NCI-H187 treated with DMSO at 0.1 percent for 48 hours (cell line): ENCODE results near the gene ICAM4.
"Not testable (repeated sequence)": the region's sequence is repeated elsewhere in the genome, so short reads cannot be mapped to it uniquely, and the experiment has no call there.

Experiments
- DNase-seq: peaks from one replicate; lab custom pipeline; 2025; lab: John Stamatoyannopoulos, UW

The ICAM4 gene

DNA sequence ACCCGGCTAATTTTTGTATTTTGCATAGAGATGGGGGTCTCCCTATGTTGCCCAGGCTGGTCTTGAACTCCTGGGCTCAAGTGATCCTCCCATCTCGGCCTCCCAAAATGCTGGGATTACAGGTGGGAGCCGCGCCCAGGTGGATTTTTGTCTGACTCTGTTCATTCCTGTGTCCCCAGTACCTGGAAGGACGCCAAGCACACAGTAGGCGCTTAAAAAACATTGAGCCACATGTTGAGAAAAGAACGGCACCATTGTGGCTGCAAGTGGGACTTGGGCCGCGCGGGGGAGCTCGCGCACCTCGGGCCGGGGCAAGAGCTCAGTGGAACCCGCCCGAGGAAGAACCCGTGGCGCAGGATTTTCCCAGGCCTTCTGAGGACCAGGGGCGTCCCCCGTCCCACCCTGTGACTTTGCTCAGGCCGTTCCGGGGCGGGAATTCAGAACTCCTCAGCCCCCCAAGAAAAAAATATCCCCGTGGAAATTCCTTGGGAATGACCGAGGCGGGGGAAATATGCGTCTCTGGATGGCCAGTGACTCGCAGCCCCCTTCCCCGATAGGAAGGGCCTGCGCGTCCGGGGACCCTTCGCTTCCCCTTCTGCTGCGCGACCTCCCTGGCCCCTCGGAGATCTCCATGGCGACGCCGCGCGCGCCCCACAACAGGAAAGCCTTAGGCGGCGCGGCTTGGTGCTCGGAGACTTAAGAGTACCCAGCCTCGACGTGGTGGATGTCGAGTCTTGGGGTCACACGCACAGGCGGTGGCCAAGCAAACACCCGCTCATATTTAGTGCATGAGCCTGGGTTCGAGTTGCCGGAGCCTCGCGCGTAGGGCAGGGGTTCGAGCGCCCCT lies 17.2 kb upstream of the ICAM4 start:
- no peak for DNase-seq

- DNase-seq, result no peak
Measured at GRCh38 chr19:10270180-10270615, 16.6 kb upstream of the ICAM4 start.

GRCh38 chr19:10270616-10271394 lies 15.9 kb upstream of the ICAM4 start, which contains the start of gene ICAM1:
Gene ICAM1, plus strand, starts transcription at chr19:10271120. Its CDS starts 40 bp downstream, at chr19:10271160.
- no peak for DNase-seq

DNA sequence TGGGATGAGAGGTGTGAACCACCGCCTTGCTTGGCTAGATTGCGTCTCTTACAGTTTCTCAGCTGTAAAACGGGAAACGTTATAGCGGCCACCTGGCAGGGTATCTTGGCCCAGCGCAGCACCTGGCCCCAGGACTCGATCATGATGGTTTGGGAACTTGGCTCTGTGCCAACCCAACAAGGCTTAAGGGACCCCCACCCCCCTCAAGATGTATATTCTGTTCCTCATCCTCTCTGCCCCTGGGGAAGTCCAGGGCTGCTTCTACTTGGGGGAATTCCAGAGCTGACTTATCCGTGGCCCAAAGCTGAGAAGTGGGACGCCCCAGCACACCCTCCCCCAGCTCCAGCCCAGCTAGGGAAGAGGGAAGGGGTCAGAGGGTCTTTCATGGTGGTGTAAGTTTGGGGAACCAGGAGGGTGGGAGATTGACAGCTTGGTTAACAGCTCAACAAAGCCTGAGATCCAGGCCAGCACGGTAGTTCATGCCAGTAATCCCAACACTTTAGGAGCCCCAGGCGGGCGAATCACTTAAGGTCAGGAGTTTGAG lies 15.1 kb upstream of the ICAM4 start:
- DNase-seq, result no peak

DNA sequence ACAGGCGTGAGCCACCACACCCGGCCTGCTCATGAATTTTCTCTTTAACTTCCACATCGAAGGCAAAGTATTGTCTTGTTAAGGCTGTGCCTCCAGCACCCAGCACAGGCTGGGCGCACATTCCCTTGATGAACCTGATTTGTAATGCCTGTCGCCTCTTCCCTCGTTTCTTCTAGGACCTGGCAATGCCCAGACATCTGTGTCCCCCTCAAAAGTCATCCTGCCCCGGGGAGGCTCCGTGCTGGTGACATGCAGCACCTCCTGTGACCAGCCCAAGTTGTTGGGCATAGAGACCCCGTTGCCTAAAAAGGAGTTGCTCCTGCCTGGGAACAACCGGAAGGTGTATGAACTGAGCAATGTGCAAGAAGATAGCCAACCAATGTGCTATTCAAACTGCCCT lies 12.2 kb upstream of the ICAM4 start:
- DNase-seq, result no peak

DNA sequence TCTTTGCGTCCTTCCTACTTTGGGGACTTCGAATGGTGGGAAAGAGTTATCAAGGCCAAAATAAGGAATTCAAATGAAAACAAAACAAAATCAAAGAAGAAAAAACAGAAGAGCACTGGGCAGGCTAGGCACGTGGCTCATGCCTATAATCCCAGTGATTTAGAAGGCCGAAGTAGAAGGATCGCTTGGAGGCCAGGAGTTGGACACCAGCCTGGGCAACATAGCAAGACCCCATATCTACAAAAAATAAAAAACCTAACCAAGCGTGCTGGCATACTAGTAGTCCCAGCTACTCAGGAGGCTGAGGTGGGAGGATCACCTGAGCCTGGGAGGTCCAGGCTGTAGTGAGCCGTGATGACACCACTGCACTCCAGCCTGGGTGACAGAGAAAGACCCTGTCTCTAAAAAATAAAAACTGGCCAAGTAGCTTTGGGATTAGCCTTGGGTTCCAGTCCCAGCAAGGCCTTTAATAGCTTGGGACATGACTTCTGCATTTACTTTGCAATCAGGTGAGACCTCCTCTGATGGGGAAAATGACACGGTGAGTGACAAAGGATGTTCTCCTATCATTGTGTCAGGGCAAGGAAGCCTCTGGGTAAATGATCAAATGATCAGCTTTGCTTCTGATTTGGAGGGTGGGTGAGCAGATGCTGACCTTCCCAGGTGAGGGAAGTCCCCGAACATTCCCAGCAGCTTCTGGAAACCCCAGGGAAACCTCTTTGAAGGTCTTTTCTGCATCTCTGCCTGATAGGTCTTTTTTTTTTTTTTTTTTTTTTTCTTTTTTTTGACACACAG lies 8.8 kb upstream of the ICAM4 start:
- DNase-seq, result no peak

GRCh38 chr19:10278935-10279334 lies 7.8 kb upstream of the ICAM4 start:
- DNase-seq, result no peak

- DNase-seq, result no peak
Measured at GRCh38 chr19:10279737-10280442, 6.9 kb upstream of the ICAM4 start.

DNA sequence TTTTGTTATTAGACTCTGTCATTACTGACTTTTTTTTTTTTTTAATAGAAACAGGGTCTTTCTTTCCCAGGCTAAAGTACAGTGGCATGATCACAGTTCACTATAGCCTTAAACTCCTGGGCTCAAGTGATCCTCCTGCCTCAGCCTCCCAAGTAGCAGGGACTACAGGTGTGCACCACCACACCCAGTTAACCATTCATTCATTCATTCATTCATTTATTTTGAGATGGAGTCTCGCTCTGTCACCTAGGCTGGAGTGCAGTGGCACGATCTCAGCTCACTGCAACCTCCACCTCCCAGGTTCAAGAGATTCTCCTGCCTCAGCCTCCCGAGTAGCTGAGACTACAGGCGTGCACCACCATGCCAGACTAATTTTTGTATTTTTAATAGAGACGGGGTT lies 4.7 kb upstream of the ICAM4 start:
- DNase-seq, result not testable (repeated sequence)

DNA sequence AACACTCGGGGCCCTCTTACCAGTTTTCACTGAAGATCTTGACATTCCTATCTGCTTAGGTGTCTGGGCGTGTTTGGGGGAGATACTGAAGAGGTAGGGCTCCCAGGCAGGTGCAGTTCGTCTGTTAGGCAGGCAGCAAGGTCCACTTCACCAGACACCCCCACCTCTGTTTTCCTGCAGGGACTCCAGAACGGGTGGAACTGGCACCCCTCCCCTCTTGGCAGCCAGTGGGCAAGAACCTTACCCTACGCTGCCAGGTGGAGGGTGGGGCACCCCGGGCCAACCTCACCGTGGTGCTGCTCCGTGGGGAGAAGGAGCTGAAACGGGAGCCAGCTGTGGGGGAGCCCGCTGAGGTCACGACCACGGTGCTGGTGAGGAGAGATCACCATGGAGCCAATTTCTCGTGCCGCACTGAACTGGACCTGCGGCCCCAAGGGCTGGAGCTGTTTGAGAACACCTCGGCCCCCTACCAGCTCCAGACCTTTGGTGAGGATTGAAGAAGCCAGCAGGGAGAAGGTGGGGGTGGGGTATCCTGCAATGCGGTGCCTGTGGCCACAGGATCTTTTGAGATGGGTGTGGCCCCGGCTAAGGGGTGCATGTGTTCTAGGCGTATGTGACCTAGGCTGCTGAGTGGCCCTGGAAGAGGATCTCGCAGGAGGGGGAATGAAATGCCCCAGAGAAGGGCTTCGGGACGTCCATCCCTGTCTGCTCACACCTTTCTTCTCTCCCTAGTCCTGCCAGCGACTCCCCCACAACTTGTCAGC lies 3.3 kb upstream of the ICAM4 start:
- no peak for DNase-seq

DNA sequence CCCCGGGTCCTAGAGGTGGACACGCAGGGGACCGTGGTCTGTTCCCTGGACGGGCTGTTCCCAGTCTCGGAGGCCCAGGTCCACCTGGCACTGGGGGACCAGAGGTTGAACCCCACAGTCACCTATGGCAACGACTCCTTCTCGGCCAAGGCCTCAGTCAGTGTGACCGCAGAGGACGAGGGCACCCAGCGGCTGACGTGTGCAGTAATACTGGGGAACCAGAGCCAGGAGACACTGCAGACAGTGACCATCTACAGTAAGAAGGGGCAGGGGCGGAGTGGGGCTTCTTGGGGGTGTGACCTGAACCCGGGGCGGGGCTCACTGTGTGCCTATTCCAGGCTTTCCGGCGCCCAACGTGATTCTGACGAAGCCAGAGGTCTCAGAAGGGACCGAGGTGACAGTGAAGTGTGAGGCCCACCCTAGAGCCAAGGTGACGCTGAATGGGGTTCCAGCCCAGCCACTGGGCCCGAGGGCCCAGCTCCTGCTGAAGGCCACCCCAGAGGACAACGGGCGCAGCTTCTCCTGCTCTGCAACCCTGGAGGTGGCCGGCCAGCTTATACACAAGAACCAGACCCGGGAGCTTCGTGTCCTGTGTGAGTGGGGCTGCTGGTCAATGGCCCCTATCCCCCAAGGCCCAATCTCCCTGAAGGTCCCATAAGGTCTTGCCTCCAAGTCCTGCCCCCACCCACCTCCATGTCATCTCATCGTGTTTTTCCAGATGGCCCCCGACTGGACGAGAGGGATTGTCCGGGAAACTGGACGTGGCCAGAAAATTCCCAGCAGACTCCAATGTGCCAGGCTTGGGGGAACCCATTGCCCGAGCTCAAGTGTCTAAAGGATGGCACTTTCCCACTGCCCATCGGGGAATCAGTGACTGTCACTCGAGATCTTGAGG lies 2.4 kb upstream of the ICAM4 start:
- no peak for DNase-seq

GRCh38 chr19:10284960-10285278 lies 1.8 kb upstream of the ICAM4 start:
- DNase-seq, result no peak

GRCh38 chr19:10285393-10285792 lies 1.4 kb upstream of the ICAM4 start:
- no peak for DNase-seq

DNA sequence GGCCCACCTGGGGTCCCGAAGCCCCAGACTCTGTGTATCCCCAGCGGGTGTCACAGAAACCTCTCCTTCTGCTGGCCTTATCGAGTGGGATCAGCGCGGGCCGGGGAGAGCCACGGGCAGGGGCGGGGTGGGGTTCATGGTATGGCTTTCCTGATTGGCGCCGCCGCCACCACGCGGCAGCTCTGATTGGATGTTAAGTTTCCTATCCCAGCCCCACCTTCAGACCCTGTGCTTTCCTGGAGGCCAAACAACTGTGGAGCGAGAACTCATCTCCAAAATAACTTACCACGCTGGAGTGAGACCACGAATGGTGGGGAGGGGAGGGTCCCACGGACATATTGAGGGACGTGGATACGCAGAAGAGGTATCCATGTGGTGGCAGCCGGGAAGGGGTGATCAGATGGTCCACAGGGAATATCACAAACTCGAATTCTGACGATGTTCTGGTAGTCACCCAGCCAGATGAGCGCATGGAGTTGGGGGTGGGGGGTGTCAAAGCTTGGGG lies 2.0 kb downstream of the ICAM4 start:
- no peak for DNase-seq

DNA sequence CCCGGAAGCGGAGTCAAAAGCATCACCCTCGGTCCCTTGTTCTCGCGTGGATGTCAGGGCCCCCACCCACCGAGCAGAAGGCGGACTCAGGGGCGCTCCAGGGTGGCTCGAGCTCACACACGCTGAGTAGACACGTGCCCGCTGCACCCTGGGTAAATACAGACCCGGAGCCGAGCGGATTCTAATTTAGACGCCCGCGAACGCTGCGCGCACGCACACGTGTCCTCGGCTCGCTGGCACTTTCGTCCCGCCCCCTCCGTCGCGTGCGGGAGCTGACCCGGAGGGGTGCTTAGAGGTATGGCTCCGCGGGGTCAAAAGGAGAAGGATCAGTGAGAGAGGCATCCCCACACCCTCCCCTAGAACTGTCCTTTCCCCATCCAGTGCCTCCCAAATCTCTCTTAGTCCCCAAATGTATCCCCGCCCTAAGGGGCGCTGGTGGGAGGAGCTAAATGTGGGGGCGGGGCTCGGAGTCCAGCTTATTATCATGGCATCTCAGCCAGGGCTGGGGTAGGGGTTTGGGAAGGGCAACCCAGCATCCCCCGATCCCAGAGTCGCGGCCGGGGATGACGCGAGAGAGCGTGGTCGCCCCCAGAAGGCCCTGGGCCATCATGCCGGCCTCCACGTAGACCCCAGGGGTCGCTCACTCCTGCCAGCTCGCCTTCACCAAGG lies 2.5 kb downstream of the ICAM4 start:
- DNase-seq, result no peak

DNA sequence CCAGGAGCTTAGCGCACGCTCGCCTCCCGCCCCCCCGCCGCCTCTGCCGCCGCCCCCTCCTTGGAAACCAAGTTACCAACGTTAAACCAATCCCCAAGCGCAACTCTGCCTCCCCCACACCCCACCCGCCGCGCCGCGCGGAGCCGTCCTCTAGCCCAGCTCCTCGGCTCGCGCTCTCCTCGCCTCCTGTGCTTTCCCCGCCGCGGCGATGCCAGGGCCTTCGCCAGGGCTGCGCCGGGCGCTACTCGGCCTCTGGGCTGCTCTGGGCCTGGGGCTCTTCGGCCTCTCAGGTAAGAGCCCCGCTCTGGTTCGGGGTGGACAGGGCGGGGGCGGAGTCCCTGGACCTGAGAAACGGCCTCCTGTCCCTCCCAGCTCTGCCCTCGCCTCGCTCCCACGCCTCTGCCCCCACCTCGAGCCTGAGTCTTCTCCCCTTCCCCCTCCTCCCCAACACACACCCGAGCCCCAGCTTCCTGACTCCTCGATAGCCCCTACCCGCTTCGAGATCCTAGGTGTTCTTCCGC lies 3.1 kb downstream of the ICAM4 start, which contains the start of gene ICAM5:
TSS of gene ICAM5 (plus strand) at position 117 of the 521 bp plus-strand sequence. CDS start at position 209, 92 bp downstream.
- DNase-seq, result no peak

DNA sequence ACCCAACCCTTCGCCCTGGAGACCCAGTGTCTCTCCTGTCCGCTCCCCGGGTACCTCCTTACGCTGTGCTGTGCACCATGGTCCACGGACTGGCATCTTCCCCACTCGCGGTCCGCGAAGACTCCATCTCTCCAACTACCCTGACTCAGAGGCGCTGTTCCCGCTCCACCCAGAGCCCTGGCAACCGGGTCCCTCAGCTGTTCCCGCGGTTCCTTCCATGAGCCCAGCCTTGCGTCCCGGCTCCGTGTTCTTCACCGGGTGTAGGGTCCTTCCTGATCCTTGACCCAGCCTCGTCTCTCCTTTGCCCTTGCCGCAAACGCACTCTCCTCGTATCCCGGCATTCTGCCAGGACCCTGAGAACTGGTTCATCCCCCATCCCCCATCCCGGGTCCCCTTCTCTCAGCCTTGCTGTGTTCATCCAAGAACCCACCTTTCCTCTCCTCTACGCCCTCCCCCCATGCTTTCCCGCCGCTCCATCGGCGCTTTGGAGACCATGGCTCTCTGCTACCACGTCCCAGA lies 3.7 kb downstream of the ICAM4 start:
- no peak for DNase-seq

GRCh38 chr19:10290876-10291553 lies 4.3 kb downstream of the ICAM4 start:
- no peak for DNase-seq
